ENCODE data around the gene PTMS.

- no peak for TF ChIP-seq EZH2 (IDR thresholded peaks at IDR 0.05; ENCODE audit: insufficient read depth, poor library complexity, severe bottlenecking)
- no peak for TF ChIP-seq EZH2phosphoT487 (IDR thresholded peaks at IDR 0.05; ENCODE audit: insufficient read depth, low read depth)
Observed at GRCh38 chr12:6816598-6816997, 50.4 kb downstream of the PTMS start.

All from GM23248 (cell line).